22Rv1 (cell line): ENCODE data around the gene STK11IP.

Source experiments
- H3K27ac ChIP-seq: fragments of 450-650 bp; 2 replicates; pipeline ENCODE4 v1.5.1; 2017
- CTCF ChIP-seq: fragments of 450-650 bp; IDR thresholded peaks from 2 replicates; pipeline ENCODE4 v1.5.1; 2017; ENCODE audit warnings: mild to moderate bottlenecking
- ZFX ChIP-seq: fragments of 450-650 bp; IDR thresholded peaks from 2 replicates; pipeline ENCODE4 v1.6.1; 2017; ENCODE audit warnings: antibody characterized with exemption, borderline replicate concordance

STK11IP gene

DNA sequence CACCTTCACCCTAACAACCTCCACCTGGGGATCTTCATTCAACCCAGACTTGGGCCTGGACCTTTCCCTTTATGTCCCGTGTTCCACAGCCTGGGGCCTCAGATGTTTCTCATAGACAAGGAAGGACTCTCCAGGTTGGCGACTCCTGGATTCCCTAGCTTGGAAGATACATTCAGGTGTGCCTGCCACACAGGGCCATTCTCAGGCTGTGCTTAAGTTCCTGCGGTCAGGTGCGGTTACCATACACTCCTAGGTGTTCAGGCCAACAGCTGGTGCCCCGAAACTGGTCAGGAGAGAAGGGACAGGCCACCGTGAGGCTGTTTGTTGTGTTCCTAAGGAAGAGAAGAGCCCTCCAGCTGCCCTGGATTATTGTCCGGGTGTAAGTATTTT, 45.4 kb downstream of the STK11IP start:
- no peak for TF ChIP-seq CTCF
- TF ChIP-seq ZFX, result no peak
- H3K27ac ChIP-seq, result no peak overlapping the region

GRCh38 chr2:219643788-219644398, 46.2 kb downstream of the STK11IP start:
- TF ChIP-seq ZFX, result no peak
- TF ChIP-seq CTCF, result no peak

DNA sequence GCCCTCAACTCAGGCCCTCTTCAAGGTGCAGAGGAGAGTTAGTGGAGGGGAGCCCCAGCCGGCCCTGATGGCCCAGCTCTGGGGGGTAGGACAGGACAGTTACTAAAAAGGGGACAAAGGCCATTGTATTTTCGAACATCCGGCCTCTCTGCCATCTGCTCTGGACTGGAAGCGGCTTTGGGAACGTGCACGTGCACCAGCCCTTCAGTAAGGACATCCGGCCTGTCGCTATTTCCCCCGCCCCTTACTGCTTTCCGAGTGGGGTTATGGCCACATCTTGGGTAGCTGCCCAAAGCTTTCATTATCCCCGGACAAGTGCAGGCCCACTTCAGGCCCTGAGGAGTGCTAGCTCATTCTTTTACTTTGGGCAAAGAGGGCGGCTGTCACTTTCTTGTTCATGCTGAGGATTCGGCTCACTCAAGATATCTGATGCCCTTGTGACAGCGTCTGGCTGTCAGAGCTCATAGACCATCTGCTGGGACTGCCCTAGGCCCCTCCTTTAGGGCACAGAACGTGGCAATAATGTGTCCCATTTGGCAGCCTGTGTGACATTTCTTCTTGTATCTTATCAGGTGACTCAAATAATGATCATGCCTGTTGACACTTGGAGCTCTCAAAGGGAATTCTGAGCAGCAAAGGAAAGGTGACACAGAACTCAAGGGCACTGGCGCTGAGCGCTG, 47.3 kb downstream of the STK11IP start:
- TF ChIP-seq ZFX (no peak), CTCF (no peak)
- no peak overlapping the region for H3K27ac ChIP-seq

More at GRCh38 chr2:219643788-219644398, 46.2 kb downstream of the STK11IP start:
- H3K27ac ChIP-seq, result no peak overlapping the region

DNA sequence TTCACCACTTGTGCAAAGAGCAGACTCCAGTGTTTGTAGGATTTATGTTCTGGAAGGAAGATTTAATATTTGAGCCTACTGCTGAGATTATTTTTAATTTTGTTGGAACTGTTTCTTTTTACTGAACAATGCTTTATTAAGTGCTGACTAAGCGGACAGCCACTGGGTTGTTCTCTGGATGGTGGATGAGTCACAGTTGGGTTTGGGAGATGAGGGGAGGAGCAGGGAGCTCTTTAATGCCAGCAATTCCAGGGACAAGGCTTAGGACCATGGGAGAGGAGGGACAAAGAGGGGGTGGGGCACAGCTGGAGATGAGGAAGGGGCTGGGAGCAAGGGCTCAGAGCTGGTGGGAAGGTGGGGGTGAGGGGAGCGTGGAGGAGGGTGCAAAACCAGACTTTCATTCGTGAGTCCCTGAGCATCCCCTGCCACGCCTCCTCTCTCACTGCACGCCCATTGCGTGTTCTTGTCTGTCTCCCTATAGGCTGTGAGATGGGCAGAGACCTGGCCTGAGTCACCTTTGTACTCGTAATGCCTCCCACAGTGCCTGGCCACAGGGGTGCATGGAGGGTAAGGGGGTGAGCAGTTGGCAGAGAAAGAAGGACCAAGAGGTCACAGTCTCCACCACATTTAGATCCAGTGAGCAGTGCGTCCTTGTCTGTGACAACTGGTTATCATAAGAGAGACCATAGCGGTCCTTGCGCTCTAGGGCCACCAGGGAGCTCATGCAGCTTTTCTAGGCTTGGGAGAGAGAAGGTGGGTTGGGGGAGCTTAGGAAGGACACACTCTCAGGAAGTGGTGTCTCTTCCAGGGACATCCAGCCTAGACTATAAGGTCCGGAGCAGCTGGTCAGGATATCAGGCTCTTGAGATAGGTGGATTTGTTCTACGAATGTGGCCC, 48.2 kb downstream of the STK11IP start:
- TF ChIP-seq CTCF, result no peak
- no peak for TF ChIP-seq ZFX
- H3K27ac ChIP-seq, result no peak overlapping the region

DNA sequence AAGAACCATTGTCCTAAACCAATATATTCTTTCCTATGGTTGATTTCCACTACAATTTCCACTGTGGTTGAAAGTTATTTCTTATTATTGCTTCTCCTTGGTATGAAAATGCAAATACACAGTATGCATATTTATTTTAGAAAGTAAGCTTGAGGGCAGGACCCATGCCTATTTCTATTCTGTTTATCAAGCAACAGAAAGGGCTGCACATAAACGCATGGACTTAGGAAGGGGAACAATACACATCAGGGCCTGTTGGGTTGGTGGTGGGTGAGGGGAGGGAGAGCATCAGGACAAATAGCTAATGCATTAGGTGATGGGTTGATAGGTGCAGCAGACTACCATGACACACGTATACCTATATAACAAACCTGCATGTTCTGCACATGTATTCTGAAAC, 50.5 kb downstream of the STK11IP start:
- no peak overlapping the region for H3K27ac ChIP-seq
- TF ChIP-seq CTCF, result no peak

- TF ChIP-seq ZFX (no peak), CTCF (no peak)
- no peak overlapping the region for H3K27ac ChIP-seq
These were observed 51.3 kb downstream of the STK11IP start for GRCh38 chr2:219648963-219649362.
